HG03097 (cell line): ENCODE data around the gene VSTM2A.
"Not testable (repeated sequence)": the region's sequence is repeated elsewhere in the genome, so short reads cannot be mapped to it uniquely, and the experiment has no call there.

Experiments used
- ATAC-seq: cut with Tn5 transposase; IDR thresholded peaks from one replicate; pipeline ENCODE4 v1.9.1; 2021; ENCODE audit not compliant: unreplicated experiment, low FRiP score

The VSTM2A gene, protein sequence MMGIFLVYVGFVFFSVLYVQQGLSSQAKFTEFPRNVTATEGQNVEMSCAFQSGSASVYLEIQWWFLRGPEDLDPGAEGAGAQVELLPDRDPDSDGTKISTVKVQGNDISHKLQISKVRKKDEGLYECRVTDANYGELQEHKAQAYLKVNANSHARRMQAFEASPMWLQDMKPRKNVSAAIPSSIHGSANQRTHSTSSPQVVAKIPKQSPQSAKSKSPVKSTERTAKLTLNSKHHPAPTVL

DNA sequence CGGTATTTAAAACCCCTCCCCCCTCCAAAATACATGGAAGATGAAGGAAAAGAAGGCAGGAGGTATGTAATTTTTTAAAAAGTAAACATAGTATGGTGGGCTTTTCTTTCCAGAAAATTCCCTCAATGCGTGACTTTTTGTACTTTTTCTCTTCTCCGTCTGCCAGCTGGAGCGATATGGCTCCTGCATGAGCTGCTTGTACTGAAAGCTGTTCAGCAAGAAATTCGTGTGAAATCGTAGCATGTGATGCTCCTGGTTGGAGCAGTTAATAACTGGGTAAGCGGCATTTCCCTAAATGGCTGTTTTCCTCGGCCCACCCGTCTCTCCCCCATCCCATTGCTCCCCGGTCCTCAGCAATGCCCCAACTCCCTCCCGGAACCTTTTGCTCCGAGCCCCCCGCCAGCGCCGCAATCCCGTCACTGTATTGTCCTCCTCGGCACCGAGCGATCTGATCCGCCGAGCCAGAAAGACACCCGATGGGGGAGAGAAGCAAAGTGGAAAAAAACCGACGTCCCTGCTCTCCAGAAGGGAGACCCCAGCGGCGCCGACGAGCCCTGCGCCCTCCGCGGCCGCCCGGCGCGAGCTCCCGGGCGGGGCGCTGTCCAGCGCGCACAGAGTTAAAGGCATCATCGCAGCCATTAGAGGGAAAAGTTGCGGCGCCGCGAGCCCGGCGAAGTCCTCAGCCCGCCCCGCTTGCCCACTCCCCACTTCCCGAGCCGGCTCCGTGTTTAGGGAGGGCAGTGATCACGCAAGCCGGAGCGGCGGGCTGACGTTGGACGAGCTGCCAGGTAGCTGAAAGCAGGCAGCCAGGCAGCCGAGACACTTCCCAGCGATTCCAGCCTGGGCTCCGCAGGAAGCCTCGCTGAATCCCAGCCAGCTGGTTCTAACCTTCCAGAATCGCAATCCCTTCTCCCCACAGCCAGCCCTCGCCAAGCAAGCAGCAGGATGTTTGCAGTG is at the start of gene VSTM2A:
VSTM2A (plus strand) TSS at position 707 of the 957 bp plus-strand sequence. CDS start 356 bp downstream, outside the sequence.
- ATAC-seq, result no peak

DNA sequence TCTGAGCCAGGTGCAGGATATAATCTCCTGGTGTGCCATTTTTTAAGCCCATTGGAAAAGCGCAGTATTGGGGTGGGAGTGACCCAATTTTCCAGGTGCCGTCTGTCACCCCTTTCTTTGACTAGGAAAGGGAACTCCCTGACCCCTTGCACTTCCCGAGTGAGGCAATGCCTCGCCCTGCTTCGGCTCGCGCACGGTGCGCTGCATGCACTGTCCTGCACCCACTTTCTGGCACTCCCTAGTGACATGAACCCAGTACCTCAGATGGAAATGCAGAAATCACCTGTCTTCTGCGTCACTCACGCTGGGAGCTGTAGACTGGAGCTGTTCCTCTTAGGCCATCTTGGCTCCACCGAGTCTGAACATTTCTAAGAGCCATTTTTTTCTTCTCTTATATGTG is 37.6 kb upstream of the VSTM2A start:
- not testable (repeated sequence) for ATAC-seq

DNA sequence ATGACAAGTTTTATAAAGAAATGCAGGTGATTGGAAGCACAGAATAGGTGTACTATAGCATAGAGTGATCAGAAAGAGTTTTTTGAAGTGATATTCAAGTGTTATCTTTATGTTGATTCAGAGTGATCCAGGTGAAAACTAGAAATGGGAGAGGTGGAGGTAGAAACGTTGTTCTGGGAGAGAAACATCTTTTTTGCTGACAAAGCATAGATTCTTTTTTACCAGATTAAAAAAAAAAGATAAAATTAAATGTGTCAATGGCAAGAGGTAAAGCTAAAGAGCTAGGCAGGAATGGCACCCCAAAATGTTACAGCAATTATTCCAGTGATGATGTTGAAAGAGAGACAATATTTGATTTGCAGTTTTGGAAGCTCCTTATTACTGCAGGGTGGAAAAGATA is 12.6 kb upstream of the VSTM2A start:
- ATAC-seq, result no peak

DNA sequence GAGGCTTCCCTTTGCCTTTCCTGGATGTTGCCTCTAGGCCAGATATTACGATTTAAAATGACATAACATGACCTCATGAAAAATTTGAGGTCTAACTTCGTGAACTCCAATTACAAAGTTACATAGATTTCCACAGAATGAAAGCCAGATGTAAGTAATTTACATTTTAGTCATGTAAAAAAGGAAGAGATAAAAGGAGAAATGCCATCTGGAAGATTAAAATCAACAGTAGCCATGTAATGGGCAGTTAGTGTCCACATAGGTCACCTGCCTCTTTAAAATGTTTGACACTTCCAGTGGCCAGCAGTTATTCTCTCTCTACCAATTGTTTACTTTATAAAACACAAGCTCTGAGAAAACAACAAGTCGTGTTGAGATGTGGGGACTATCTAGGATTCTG is 4.1 kb upstream of the VSTM2A start:
- ATAC-seq, result no peak

DNA sequence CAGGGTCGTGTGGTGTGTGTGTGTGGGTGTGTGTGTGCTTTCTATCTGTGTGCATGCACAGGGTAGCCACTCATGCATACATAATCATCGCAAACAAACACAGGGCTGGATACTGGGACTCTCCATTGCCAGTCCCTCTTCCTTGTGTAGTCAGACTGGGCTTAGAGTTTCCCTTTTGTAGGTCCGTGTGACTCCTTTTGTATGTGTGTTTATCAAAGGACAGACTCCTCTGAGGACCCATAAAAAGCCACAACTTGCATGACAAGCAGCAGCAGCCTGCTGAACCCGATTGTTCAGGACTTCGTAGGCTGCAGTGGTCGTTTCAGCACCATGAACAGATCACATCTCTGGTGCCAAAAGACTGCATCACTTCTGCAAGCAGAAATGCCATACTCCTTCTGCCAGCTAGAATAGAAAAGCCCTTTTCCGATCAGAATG is 895 bp downstream of the VSTM2A start:
- ATAC-seq, result no peak

DNA sequence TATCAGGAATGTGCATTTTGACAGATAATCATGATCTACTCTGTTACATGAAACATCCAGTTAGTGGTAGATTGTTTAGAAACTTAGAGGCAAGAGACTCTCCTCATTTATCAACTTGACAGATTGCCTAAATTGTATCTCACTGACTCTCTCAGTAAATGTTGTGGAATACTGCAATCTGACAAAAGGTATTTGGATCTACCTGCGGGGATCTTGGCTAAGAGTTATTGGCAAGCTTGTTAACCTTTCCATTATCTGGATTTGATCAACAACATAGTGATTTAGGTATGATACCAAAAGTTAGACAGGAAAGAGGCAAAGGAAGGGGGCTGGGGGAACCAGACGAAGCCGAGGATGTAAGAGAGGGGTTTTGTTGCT is 2.0 kb downstream of the VSTM2A start:
- ATAC-seq, result no peak

DNA sequence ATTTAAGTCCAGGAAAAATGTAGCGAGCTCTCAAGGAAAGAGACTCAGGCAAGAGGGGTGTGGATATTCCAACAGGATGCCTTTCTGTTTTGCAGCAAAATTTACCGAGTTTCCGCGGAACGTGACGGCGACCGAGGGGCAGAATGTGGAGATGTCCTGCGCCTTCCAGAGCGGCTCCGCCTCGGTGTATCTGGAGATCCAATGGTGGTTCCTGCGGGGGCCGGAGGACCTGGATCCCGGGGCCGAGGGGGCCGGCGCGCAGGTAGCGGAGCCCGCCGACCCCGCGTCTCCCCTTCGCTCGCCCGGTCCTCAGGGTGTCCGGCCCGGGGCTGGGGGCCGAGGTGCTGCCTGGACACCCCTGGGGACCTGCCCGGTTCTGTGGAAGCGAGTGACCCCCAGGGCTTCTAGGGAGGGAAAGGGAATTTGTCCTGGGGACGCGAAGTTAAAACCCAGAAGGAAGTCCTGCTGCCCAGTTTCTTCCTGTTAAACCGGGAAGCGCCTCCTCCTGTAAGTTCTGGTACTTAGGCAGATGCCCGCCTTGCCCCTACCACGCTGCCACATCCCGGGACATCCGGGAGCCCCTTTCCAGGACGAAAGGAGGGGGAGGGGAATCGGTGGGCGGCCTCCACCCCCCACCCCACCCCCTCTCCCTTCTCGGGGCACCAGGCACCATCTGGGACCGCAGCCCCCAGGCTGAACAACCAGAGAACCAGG is 2.5 kb downstream of the VSTM2A start:
- ATAC-seq, result no peak

DNA sequence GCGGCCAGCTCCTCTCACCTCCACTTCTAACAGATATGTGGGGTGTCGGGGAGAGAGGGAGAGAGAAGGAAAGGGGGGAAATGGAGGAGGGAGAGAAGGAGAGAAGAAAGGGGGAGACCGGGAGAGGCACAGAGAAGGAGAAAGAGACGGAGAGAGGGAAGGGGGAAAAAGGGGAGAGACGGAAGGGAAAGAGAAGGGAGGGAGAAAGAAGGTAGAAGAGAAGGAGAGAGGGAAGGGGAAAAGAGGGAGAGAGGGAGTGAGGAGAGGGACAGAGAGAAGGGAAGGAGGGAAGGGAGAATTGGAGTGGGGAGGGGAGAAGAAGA is 3.0 kb downstream of the VSTM2A start:
- ATAC-seq, result no peak

DNA sequence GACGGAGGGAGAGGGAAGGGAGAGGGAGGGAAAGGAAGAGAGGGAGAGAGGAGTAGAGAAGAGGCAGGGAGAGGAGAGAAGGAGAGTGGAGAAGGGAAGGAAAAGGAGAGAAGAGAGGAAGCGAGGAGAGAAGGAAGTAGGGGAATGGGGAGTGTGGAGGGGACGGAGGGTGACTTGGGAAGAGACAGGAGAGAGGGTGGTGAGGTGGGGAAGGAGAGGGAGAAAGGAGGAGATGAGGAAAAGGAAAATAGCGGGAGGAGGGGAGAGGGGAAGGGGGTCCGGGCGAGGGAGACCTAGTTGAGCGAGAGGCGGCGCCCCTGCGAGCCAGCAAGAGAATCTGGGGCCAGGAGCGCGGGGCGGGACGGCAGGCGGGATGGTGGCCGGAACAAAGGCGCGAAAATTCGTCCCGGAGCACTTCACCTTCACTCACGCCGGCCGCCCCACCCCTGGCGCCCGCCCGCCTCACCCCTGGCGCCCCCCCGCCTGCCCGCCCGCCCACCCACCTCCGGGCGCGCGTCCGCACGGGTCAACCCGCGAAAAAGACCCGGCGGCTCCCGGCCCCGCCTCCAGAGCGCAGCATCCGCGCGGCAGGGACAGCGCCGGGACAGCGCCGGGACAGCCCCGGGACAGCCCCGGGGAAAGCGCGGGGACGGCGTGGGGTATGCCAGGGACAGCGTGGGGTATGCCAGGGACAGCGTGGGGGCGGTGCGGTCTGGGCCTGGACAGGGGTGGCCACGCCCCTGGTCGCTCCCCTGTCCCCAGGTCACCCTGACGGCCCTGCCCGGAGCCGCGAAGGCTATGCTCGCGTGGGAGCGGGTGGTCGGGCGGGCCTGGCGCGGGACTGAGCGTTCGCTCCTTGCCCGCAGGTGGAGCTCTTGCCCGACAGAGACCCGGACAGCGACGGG is 4.2 kb downstream of the VSTM2A start:
- ATAC-seq, result no peak

DNA sequence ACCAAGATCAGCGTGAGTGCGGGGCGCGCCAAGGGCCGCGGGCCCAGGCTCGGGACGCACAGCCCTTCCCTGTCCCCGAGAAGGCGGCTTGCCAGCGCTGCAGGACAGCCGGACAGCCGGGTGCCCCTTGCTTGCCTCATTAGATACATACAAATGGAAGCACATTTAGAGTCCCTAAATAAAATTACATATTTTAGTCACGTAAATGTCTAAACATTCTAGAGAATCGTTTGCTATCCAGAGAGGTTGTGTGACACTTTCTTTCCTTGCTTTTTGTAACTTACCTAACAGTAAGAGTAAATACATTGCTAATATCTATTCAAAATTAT is 4.8 kb downstream of the VSTM2A start:
- no peak for ATAC-seq

DNA sequence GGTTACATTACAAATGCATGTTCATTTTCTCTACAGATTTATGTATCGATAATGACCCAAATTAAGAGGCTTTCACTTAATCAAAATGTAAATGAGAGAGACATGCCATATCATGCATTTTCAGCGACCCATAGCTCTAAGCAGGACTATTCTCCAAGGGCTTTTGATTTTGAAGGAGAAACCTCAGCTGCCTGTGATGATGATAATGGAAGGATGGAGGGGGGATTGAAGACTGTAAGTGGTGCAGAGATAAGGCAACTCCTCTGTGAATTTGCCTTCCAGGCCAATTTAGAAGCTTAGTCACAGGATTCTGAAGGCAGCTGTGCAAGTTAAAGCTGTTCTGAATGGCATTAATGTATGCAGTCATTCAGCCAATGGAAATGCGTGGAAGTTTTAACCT is 8.3 kb downstream of the VSTM2A start:
- no peak for ATAC-seq

DNA sequence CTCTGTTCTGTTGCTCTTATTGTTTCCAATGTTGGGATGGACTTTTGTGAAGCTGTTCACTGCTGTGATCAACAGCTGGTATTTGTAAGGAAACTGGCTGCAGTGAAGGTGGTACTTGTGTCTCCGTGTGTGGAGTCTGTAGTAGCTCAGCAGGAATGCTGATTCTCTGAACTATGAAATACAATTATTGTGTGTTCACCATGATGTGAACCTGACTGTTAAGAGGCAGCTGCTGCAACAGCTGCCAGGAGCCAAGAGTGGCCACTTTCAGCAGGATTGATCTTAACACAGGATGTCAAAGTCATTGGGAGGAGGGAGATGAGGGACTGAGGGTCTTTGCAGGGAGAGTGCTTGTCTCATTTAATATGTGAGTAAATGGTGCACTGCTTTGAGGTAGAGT is 13.9 kb downstream of the VSTM2A start:
- ATAC-seq, result no peak

DNA sequence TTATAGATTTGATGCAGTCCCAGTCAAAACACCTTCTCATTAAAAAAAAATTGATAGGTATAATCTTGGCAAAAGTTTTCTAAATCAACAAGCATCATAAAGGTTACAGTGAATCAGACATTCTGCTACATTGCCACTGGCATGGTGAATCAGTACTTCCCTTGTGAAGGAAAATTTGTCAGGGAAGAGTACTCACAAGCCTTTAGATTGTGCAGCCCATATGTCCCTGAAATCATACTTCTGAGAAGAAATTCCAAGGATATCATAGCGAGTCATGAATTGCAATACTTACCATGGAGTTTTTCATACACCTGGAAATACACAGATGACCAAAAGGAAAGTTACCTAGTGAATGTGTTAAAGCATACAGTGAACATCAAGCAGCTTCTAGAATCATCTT is 17.2 kb downstream of the VSTM2A start:
- ATAC-seq, result no peak

DNA sequence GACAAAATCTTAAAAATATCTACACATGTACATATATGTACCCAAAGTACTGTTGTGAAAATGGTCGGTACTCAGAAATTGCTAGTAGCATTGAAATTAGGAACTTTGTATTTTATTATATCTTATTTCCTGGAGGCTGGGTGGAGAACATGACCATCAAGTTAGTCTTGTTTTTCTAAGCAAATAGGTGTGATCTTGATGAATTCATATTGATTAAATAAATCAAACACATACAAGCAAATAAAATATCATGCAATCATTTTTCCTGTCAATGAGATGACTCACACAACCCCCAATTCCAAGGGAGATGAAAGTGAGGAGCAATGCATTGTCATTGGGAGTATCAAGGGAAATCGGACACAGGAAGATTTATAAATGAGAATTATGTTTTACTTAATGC is 18.0 kb downstream of the VSTM2A start:
- ATAC-seq, result no peak

DNA sequence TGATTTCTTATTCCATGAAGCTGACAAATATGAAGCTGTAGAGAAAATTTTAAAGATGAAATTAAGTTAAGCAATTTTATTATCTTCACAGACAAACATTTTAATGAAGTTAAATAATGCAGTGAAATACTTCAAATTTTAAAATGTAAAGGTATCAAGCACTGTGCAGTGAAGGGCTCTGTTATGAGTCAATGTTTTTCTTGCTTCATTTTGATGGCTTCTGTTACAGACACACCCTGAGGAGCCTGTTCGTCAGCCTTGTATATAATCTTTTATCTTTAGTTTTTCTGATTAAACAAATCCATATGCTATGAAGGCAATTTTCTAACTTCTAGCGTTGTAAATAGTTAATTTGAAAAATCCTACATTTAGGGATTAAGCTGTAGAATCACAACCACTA is 18.5 kb downstream of the VSTM2A start:
- no peak for ATAC-seq

DNA sequence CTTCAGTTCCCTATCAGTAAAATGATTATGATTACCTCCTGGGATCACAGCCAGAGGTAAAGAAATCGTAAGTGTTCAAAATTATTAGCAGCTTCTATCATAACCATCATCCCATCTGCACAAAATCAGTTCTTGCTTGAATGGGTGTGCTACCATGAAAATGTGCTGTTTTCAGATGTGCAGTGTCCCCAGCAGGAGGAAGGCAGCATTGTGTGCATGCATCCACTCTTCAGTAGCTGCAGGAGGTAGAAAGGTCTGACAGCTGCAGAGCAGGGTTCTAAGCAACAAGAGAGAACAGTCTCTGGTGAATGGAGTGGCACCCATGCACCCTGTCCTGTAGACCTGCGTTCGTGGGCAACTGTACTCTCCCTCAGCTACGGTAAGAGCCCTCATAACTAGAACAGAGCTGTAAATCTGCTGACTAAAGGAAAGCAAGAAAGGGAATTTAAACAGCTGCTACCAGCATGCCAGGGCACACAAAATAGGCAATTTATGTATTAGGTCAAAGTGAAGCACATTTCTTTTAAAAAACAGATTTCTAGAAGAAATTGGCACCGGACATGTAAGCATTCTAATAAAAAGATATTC is 21.2 kb downstream of the VSTM2A start:
- ATAC-seq, result no peak

DNA sequence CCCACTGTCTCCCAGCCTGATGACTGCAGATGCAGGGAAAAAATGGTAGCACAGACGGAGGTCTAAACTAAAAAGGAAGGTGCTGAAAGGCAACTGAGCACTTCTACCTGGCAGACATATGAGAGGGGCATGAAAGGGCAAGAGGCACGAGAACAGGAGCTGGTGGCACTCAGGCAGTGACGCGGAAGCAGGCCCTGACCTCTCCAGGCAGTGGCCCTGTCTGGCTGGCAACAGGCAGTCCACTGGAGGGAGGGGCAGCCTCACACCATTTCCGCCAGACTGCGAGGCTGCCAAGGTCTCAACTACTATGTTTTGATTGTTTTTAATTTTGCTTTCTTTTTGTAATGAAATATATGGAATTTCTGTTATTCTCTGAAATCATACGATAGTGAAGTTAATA is 23.3 kb downstream of the VSTM2A start:
- ATAC-seq, result no peak

DNA sequence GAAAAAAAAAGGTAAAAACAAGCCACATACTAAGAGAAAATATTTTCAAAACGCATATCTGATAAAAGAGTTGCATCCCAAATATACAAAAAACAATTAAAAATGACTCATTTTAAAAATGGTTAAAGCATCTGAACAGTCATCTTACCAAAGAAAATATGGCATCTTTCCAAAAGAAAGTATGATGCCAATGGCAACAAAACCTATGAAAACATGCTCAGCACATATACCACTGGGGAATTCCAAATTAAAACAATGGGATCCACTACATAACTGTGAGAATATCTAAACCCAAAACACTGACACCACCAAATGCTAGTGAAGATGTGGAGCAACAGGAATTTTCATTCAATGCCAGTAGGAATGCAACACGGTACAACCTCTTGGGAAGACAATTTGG is 39.3 kb downstream of the VSTM2A start:
- ATAC-seq, result no peak

DNA sequence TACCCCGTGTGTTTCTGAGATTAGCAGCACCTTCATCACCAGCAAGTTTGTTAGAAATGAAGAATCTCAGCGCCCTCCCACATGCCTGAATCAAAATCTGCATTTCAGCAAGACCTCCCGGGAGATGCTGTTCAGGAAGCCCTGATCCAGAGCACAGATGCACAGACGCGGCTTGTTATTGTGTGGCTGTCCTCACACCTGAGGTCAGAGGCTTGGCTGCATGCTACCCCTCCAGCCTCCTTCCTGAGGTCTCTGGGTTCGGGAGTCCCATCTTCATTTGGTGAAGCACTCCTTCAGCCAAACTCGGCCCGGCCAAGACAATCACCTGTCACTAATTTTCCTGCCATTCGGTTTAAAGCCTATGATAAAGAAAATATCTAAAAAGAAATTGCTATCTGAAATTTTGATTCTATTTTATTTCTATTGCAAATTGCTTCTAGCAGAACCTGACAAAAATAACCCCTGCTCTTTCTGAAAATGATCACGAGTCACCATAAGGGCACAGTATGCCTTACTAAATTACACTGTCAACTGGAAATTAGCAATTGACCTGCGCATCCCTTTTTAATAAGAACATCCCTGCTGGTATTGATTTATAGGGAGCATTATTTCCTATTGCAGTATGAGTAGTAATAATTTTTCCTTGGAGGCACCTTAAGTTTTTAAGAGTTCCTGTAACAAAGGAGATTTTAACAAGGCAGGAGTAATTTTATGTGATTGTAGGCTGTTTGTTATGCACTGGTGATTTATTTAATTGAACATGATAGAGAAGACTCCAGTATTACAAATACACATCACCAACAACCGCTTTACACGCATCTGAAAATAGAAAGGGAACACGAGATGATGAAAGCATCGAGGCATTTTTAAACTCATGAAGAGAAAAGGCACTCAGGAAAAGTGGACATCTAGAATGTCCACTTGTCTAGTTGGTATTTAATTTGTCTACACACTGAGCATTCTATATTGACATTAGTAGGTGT is 49.5 kb downstream of the VSTM2A start:
- ATAC-seq, result no peak
